ENCODE data around the gene CYP4F3. TPM values are rescaled to one million over a fixed set of nuclear protein-coding genes. Genes with fewer than 3 reads are reported as not detected.

Gene CYP4F3
- total and polyA plus RNA-seq, 2 of the 13 experiments (the other 11 are each of a cell fraction or from before 2014, with no cell fraction given) = 17.8 to 22.8 TPM

DNA sequence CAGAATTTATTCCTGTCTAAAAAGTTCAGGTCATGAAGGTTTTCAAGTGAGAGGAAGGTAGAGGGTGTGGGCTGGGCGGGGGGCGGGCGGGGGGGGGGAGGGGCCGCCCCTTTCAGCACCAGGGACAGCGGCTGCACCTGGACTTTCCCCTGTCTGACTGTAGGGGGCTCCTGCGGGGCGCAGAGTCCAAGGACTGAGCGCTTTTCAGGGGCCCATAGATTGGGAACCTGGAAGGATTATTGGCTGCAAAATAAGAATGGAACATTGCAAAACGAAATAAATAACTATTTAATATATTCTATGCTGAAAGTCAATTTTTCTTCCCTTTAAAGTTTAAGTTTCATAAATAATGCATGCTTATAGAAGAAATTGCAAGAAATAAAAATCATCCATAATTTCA lies 8.9 kb upstream of the CYP4F3 start (continued):
- peak; percentile 95 for TF ChIP-seq MIER2 (CRISPR knock-in tag; IDR thresholded peaks at IDR 0.05)
- no peak for TF ChIP-seq NFYB (CRISPR knock-in tag; IDR thresholded peaks at IDR 0.05)
- peak; percentile 85; the same call in 1 of the 2 replicates for TF ChIP-seq KLF11 (CRISPR knock-in tag; IDR thresholded peaks at IDR 0.05)
- TF ChIP-seq HOXA7 (CRISPR knock-in tag; IDR thresholded peaks at IDR 0.05) = no peak
- TF ChIP-seq, protein P1, sequence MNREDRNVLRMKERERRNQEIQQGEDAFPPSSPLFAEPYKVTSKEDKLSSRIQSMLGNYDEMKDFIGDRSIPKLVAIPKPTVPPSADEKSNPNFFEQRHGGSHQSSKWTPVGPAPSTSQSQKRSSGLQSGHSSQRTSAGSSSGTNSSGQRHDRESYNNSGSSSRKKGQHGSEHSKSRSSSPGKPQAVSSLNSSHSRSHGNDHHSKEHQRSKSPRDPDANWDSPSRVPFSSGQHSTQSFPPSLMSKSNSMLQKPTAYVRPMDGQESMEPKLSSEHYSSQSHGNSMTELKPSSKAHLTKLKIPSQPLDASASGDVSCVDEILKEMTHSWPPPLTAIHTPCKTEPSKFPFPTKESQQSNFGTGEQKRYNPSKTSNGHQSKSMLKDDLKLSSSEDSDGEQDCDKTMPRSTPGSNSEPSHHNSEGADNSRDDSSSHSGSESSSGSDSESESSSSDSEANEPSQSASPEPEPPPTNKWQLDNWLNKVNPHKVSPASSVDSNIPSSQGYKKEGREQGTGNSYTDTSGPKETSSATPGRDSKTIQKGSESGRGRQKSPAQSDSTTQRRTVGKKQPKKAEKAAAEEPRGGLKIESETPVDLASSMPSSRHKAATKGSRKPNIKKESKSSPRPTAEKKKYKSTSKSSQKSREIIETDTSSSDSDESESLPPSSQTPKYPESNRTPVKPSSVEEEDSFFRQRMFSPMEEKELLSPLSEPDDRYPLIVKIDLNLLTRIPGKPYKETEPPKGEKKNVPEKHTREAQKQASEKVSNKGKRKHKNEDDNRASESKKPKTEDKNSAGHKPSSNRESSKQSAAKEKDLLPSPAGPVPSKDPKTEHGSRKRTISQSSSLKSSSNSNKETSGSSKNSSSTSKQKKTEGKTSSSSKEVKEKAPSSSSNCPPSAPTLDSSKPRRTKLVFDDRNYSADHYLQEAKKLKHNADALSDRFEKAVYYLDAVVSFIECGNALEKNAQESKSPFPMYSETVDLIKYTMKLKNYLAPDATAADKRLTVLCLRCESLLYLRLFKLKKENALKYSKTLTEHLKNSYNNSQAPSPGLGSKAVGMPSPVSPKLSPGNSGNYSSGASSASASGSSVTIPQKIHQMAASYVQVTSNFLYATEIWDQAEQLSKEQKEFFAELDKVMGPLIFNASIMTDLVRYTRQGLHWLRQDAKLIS (CRISPR knock-in tag; IDR thresholded peaks at IDR 0.05) = no peak
- TF ChIP-seq RFXAP (CRISPR knock-in tag; IDR thresholded peaks at IDR 0.05; ENCODE audit: borderline replicate concordance) = 0 out of 2 replicates have a peak, but pooled peaks have one; percentile 47
- peak; percentile 90; the same call in 1 of the 2 replicates for TF ChIP-seq ZFP37 (CRISPR knock-in tag; IDR thresholded peaks at IDR 0.05; ENCODE audit: borderline replicate concordance)
- TF ChIP-seq, protein P2, sequence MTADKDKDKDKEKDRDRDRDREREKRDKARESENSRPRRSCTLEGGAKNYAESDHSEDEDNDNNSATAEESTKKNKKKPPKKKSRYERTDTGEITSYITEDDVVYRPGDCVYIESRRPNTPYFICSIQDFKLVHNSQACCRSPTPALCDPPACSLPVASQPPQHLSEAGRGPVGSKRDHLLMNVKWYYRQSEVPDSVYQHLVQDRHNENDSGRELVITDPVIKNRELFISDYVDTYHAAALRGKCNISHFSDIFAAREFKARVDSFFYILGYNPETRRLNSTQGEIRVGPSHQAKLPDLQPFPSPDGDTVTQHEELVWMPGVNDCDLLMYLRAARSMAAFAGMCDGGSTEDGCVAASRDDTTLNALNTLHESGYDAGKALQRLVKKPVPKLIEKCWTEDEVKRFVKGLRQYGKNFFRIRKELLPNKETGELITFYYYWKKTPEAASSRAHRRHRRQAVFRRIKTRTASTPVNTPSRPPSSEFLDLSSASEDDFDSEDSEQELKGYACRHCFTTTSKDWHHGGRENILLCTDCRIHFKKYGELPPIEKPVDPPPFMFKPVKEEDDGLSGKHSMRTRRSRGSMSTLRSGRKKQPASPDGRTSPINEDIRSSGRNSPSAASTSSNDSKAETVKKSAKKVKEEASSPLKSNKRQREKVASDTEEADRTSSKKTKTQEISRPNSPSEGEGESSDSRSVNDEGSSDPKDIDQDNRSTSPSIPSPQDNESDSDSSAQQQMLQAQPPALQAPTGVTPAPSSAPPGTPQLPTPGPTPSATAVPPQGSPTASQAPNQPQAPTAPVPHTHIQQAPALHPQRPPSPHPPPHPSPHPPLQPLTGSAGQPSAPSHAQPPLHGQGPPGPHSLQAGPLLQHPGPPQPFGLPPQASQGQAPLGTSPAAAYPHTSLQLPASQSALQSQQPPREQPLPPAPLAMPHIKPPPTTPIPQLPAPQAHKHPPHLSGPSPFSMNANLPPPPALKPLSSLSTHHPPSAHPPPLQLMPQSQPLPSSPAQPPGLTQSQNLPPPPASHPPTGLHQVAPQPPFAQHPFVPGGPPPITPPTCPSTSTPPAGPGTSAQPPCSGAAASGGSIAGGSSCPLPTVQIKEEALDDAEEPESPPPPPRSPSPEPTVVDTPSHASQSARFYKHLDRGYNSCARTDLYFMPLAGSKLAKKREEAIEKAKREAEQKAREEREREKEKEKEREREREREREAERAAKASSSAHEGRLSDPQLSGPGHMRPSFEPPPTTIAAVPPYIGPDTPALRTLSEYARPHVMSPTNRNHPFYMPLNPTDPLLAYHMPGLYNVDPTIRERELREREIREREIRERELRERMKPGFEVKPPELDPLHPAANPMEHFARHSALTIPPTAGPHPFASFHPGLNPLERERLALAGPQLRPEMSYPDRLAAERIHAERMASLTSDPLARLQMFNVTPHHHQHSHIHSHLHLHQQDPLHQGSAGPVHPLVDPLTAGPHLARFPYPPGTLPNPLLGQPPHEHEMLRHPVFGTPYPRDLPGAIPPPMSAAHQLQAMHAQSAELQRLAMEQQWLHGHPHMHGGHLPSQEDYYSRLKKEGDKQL (CRISPR knock-in tag; IDR thresholded peaks at IDR 0.05; ENCODE audit: low read depth) = no peak
- TF ChIP-seq ZNF232 (CRISPR knock-in tag; IDR thresholded peaks at IDR 0.05; ENCODE audit: borderline replicate concordance) = peak; percentile 93; the same call in 1 of the 2 replicates
- no peak for TF ChIP-seq ZNF546 (CRISPR knock-in tag; conservative IDR thresholded peaks at IDR 0.05)
- TF ChIP-seq, protein P3, sequence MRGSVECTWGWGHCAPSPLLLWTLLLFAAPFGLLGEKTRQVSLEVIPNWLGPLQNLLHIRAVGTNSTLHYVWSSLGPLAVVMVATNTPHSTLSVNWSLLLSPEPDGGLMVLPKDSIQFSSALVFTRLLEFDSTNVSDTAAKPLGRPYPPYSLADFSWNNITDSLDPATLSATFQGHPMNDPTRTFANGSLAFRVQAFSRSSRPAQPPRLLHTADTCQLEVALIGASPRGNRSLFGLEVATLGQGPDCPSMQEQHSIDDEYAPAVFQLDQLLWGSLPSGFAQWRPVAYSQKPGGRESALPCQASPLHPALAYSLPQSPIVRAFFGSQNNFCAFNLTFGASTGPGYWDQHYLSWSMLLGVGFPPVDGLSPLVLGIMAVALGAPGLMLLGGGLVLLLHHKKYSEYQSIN (CRISPR knock-in tag; IDR thresholded peaks at IDR 0.05; ENCODE audit: borderline replicate concordance) = no peak
- no peak for TF ChIP-seq KAT7 (CRISPR knock-in tag; IDR thresholded peaks at IDR 0.05; ENCODE audit: borderline replicate concordance)
- no peak for TF ChIP-seq ZNF749 (CRISPR knock-in tag; IDR thresholded peaks at IDR 0.05; ENCODE audit: borderline replicate concordance)
- TF ChIP-seq MIER3 (CRISPR knock-in tag; IDR thresholded peaks at IDR 0.05; ENCODE audit: borderline replicate concordance) = no peak
- TF ChIP-seq, protein P4, sequence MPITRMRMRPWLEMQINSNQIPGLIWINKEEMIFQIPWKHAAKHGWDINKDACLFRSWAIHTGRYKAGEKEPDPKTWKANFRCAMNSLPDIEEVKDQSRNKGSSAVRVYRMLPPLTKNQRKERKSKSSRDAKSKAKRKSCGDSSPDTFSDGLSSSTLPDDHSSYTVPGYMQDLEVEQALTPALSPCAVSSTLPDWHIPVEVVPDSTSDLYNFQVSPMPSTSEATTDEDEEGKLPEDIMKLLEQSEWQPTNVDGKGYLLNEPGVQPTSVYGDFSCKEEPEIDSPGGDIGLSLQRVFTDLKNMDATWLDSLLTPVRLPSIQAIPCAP (CRISPR knock-in tag; IDR thresholded peaks at IDR 0.05; ENCODE audit: low read depth) = no peak

Measured in HepG2 (cell line).